Measurements from ENCODE around the gene PGRMC2.

DNA sequence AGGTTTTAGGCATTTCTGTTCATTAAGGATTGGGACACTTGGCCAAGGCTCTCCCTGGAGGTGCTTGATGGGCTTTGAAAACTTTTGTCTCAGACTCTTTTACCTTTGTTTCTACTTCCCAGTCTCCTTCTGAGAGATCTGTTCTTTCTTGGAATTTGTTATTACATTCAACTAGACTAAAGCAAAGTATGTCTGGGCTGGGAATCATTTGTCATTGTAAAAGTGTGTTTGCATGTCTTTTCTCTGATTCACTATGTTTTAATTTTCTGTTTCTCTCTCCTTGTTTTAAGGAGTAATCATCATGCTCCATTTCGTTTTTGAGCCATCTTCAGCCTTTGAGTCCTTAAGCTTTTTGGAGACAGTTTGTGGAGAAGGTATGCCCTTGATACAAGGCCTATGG, 12.2 kb upstream of the PGRMC2 start:
- TF ChIP-seq POLR2A (IDR thresholded peaks at IDR 0.05) = no peak
- TF ChIP-seq, protein P1, sequence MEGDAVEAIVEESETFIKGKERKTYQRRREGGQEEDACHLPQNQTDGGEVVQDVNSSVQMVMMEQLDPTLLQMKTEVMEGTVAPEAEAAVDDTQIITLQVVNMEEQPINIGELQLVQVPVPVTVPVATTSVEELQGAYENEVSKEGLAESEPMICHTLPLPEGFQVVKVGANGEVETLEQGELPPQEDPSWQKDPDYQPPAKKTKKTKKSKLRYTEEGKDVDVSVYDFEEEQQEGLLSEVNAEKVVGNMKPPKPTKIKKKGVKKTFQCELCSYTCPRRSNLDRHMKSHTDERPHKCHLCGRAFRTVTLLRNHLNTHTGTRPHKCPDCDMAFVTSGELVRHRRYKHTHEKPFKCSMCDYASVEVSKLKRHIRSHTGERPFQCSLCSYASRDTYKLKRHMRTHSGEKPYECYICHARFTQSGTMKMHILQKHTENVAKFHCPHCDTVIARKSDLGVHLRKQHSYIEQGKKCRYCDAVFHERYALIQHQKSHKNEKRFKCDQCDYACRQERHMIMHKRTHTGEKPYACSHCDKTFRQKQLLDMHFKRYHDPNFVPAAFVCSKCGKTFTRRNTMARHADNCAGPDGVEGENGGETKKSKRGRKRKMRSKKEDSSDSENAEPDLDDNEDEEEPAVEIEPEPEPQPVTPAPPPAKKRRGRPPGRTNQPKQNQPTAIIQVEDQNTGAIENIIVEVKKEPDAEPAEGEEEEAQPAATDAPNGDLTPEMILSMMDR (IDR thresholded peaks at IDR 0.05) = no peak

Measured in heart left ventricle (tissue), 13 donors.